RWPE2 (cell line): Measurements from ENCODE around the gene MUC13.

Experiments used
- ATAC-seq: fragments of 200-7000 bp; cut with Tn5 transposase; 3 replicates; pipeline ENCODE4 v1.9.1; 2021; ENCODE audit warnings: low read depth
- DNase-seq: peaks from one replicate; pipeline ENCODE4 v3.0.0-alpha.2; 2020; ENCODE audit warnings: low spot score
- H3K27ac ChIP-seq: fragments of 450-650 bp; 2 replicates; pipeline ENCODE4 v1.5.1; 2017; ENCODE audit warnings: mild to moderate bottlenecking; ENCODE audit not compliant: poor library complexity, severe bottlenecking
- H3K27me3 ChIP-seq: fragments of 250-450 bp; sonication (Bioruptor Pico); 2 replicates; pipeline ENCODE4 v1.5.1; 2021; ENCODE audit warnings: mild to moderate bottlenecking, moderate library complexity; ENCODE audit not compliant: insufficient read depth, poor library complexity, severe bottlenecking
- H3K36me3 ChIP-seq: fragments of 250-450 bp; sonication (Bioruptor Pico); 2 replicates; pipeline ENCODE4 v1.5.1; 2020; ENCODE audit warnings: low read depth, mild to moderate bottlenecking, moderate library complexity
- H3K4me1 ChIP-seq: fragments of 250-450 bp; sonication (Bioruptor Pico); 2 replicates; pipeline ENCODE4 v1.5.1; 2021; ENCODE audit warnings: mild to moderate bottlenecking, moderate library complexity; ENCODE audit not compliant: insufficient read depth, poor library complexity, severe bottlenecking
- H3K4me3 ChIP-seq: fragments of 250-450 bp; sonication (Bioruptor Pico); 2 replicates; pipeline ENCODE4 v1.5.1; 2021; ENCODE audit warnings: mild to moderate bottlenecking, moderate library complexity; ENCODE audit not compliant: severe bottlenecking
- H3K9me3 ChIP-seq: fragments of 250-450 bp; sonication (Bioruptor Pico); 2 replicates; pipeline ENCODE4 v1.5.1; 2021; ENCODE audit warnings: mild to moderate bottlenecking, moderate library complexity; ENCODE audit not compliant: severe bottlenecking
- CTCF ChIP-seq: fragments of 450-650 bp; IDR thresholded peaks from one replicate; pipeline ENCODE4 v1.5.1; 2017; ENCODE audit warnings: mild to moderate bottlenecking, moderate library complexity; ENCODE audit not compliant: poor library complexity, severe bottlenecking

Gene MUC13, protein sequence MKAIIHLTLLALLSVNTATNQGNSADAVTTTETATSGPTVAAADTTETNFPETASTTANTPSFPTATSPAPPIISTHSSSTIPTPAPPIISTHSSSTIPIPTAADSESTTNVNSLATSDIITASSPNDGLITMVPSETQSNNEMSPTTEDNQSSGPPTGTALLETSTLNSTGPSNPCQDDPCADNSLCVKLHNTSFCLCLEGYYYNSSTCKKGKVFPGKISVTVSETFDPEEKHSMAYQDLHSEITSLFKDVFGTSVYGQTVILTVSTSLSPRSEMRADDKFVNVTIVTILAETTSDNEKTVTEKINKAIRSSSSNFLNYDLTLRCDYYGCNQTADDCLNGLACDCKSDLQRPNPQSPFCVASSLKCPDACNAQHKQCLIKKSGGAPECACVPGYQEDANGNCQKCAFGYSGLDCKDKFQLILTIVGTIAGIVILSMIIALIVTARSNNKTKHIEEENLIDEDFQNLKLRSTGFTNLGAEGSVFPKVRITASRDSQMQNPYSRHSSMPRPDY

GRCh38 chr3:124934577-124934976, at the start of gene MUC13:
Gene MUC13 (minus strand): TSS chr3:124934751. CDS start chr3:124934712, 39 bp downstream.
- Histone ChIP-seq H3K27me3 (no peaks in the 10 kb centered on the region), H3K9me3 (no peaks in the 10 kb centered on the region), H3K4me3 (no peak within 1 kb of the TSS), H3K27ac (no peak within 1 kb of the TSS), H3K4me1 (no peaks in the 10 kb centered on the region), H3K36me3 (no peaks in the 10 kb centered on the region)
- DNase-seq, result no peak
- no peak for TF ChIP-seq CTCF
- no peak for ATAC-seq

- DNase-seq, result no peak
Measured at GRCh38 chr3:124982855-124983254, 48.3 kb upstream of the MUC13 start.

DNA sequence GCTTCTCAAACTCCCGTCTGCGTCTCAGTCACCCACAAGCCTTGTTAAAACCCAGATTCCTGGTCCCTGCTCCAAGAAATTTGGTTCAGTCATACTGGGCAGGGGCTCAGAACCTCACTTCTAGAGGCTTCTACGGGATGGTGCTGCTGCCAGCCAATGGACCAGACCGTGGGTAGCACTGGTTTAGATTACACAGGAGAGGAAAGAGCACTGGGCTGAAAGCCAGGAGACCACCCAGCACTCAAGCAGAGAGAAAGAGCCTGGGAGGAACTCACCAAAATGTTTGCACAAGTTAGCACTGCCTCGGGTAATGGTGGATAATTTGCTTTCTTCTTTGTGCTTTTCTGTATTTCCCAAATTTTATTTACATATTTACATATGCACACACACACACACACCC, 46.9 kb upstream of the MUC13 start:
- Histone ChIP-seq H3K9me3 (no peaks in the 10 kb centered on the region), H3K4me3 (no peak overlapping the region), H3K27me3 (no peaks in the 10 kb centered on the region), H3K36me3 (peaks cover 42% of the 10 kb centered on the region), H3K27ac (no peak overlapping the region), H3K4me1 (peaks cover 19% of the 10 kb centered on the region)
- DNase-seq, result no peak
- no peak for TF ChIP-seq CTCF
- ATAC-seq, result no peak

More at GRCh38 chr3:124982855-124983254, 48.3 kb upstream of the MUC13 start:
- Histone ChIP-seq H3K27me3 (no peaks in the 10 kb centered on the region), H3K9me3 (no peaks in the 10 kb centered on the region), H3K36me3 (peaks cover 28% of the 10 kb centered on the region), H3K4me3 (no peak overlapping the region), H3K27ac (no peak overlapping the region), H3K4me1 (peaks cover 23% of the 10 kb centered on the region)
- TF ChIP-seq CTCF, result no peak
- no peak for ATAC-seq

DNA sequence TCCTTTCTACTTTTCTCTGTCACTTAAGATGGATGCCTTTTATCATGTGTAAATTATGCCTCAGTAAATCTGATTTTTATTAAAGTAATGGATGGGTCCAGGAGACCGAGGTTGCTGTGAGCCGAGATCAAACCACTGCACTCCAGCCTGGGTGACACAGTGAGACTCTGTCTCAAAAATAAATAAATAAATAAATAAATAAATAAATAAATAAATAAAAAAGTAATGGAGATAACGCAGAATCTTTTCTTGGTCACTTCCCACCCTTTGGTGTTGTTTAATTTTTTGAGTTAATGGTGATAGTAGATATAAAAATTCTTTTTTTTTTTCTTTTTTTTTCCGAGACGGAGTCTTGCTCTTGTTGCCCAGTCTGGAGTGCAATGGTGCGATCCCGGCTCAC, 44.1 kb upstream of the MUC13 start:
- H3K9me3 ChIP-seq, result no peaks in the 10 kb centered on the region

More for the DNA sequence above, 44.1 kb upstream of the MUC13 start:
- no peak overlapping the region for H3K4me3 ChIP-seq
- no peaks in the 10 kb centered on the region for H3K4me1 ChIP-seq
- H3K36me3 ChIP-seq, result peaks cover 42% of the 10 kb centered on the region
- no peak for ATAC-seq
- H3K27ac ChIP-seq, result no peak overlapping the region
- no peak for DNase-seq
- no peaks in the 10 kb centered on the region for H3K27me3 ChIP-seq
- no peak for TF ChIP-seq CTCF
